RPMI7951 (cell line): Measurements from ENCODE around the gene NPY4R. TPM values are rescaled to one million over a fixed set of nuclear protein-coding genes. Genes with fewer than 3 reads are reported as not detected.
"Not testable (repeated sequence)": the region's sequence is repeated elsewhere in the genome, so short reads cannot be mapped to it uniquely, and the experiment has no call there.

ENCODE experiments used
- DNase-seq: peaks from one replicate; pipeline ENCODE4 v3.0.0-alpha.2; 2012; ENCODE audit warnings: low read depth
- total RNA-seq: library from RNA; depleted of rRNA; stranded (reverse); fragments of >200 nt; shearing (Covaris generic); gene quantifications from 2 replicates; pipeline ENCODE4 v1.2.3, GENCODE V29; 2014; rRNA removed

Gene NPY4R
- total RNA-seq, 1 experiment from 2014 or later, result not detected

GRCh38 chr10:46455992-46456391, 9.8 kb downstream of the NPY4R start:
- not testable (repeated sequence) for DNase-seq

- not testable (repeated sequence) for DNase-seq
Observed at GRCh38 chr10:46451365-46451764, 14.4 kb downstream of the NPY4R start.

- not testable (repeated sequence) for DNase-seq
Observed at GRCh38 chr10:46450829-46451228, 14.9 kb downstream of the NPY4R start.

- DNase-seq, result not testable (repeated sequence)
Observed at GRCh38 chr10:46447439-46447838, 18.3 kb downstream of the NPY4R start.

- DNase-seq, result not testable (repeated sequence)
Observed at GRCh38 chr10:46445389-46446122, 20.2 kb downstream of the NPY4R start.

- DNase-seq, result not testable (repeated sequence)
Observed at GRCh38 chr10:46443422-46443821, 22.3 kb downstream of the NPY4R start.

- not testable (repeated sequence) for DNase-seq
Observed at GRCh38 chr10:46442706-46443275, 23.0 kb downstream of the NPY4R start.

GRCh38 chr10:46441837-46442278, 23.9 kb downstream of the NPY4R start:
- DNase-seq, result not testable (repeated sequence)

GRCh38 chr10:46440942-46441341, 24.8 kb downstream of the NPY4R start:
- not testable (repeated sequence) for DNase-seq

- not testable (repeated sequence) for DNase-seq
Observed at GRCh38 chr10:46423550-46423949, 42.2 kb downstream of the NPY4R start.

DNA sequence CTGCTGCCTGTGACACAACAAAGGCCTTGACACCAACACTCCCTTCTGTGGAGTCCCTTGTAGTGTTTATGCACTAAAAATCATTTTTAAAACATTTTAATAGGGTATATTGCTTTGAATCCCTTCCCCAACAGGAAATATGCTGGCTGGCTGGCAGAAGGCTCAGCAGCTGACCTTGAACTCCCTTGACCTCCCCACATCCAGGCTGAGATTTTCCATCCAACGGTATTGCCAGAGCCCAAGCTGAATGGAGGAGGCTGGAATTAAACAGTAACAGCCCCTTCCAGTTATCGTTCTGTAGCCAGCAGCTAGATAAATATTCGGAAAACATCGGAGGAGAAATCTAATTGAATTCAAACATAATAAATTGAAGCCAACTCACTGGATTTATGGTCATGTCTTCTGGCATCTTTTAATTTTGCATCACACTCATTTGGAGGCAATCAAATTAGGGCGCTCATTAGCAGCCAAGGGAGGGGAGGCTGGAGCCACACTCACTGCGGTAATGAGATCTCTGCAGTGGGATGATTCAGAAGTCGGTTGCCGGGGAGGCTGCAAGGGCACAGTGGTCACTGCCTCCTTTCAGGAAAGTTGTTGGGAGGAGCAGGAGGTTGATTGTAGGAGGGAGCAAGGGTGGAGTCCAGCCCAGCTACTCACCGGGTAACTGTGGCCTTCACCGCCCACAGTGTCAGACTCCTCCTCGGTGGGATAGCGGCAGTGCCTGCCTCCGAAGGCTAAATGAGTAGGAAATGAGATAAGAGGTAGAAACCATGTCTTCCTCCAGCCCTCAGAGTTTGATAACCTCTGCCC, 46.0 kb downstream of the NPY4R start:
- DNase-seq, result not testable (repeated sequence)

- peak; percentile 87 for DNase-seq
Observed at GRCh38 chr10:46418283-46418682, 47.5 kb downstream of the NPY4R start.

DNA sequence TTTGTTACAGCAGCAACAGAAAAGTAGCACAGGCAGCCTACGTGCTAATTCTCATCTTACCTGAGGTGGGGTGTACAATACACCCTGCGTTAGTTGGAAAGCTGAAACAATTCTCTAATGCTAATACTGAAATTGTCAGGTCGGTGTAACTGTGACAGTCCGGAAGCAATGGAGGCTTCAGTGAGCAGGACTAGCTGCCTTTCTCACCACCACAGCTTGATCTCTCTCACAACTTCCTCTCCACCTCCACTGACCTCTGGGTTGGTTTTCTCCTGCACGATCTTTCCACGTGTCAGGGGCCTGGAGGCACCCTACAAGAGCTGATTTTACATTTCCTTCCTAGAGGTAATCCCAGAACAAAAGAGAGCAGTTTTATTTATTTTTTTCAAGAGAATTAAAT, 50.5 kb downstream of the NPY4R start:
- DNase-seq, result not testable (repeated sequence)

GRCh38 chr10:46412665-46413064, 53.1 kb downstream of the NPY4R start:
- DNase-seq, result not testable (repeated sequence)

DNA sequence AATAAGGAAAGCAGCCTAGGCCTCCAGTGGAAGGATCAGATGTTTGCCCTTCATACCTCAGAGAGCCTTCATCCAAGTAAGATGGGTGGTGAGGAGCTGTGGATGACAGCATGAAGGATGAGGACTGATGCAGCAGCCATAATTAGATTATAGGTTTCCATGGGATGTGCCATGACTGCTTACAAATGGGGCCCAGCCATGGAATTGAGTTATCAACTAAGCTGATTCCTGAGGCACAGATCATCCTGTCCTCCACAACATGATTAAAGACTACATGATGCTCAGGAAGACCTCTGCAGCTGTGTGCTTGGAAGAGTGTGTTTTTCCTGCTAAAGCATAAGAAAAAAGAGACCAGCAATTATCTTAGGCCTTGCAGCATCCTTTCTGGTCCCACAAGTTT, 54.6 kb downstream of the NPY4R start:
- DNase-seq, result not testable (repeated sequence)

Other genes with a start within 250 kb of the NPY4R start
- not detected in 2 replicates for gene ANTXRL, start 179.0 kb downstream of the NPY4R start, total RNA-seq
- 0.48 TPM in 1 of 2 replicates, not detected in the other for gene ANXA8L1, start 90.2 kb downstream of the NPY4R start, total RNA-seq
- not detected in 2 replicates for gene GPRIN2, start 90.7 kb upstream of the NPY4R start, total RNA-seq
- gene SYT15, start 113.2 kb upstream of the NPY4R start, total RNA-seq, result under 0.01 TPM in 1 of 2 replicates, not detected in the other